ENCODE results near the gene KCNT1.

The KCNT1 gene

GRCh38 chr9:135662758-135663450, 39.1 kb upstream of the KCNT1 start, which contains the start of gene LCN9:
Gene LCN9, plus strand, starts transcription at chr9:135663309. Its CDS starts 13 bp downstream, at chr9:135663322.
- DNase-seq (ENCODE audit: low read depth) = no peak
- TF ChIP-seq CTCF (IDR thresholded peaks at IDR 0.05; ENCODE audit: low read depth, low read length, missing control alignments) = no peak
- in situ Hi-C loops (cut with HindIII; ENCODE audit: low sequenced_read_pairs) = no loop called here
- H3K4me3 ChIP-seq (ENCODE audit: low read depth, low read length) = no peak within 1 kb of the TSS

DNA sequence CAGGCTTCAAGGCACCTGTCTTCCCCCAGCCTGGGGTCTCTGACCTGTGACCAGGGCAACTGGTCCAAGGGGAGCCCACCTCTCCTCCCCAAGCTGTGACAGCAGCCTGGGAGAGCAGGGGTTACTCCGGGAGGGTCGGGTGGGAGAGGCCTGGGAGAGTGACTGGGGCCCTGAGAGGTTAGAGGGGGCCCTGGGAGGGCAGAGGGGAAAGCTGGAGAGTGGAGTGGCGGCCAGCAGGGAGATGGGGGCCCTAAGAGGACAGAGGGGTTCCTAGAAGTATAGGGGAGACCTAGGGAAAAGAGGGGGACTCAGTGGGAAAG, 38.6 kb upstream of the KCNT1 start:
- in situ Hi-C loops (cut with HindIII; ENCODE audit: low sequenced_read_pairs) = no loop called here
- no peak for TF ChIP-seq CTCF (IDR thresholded peaks at IDR 0.05; ENCODE audit: low read depth, low read length, missing control alignments)
- DNase-seq (ENCODE audit: low read depth) = no peak
- no peak overlapping the region for H3K4me3 ChIP-seq (ENCODE audit: low read depth, low read length)

GRCh38 chr9:135663857-135664256, 38.1 kb upstream of the KCNT1 start:
- TF ChIP-seq CTCF (IDR thresholded peaks at IDR 0.05; ENCODE audit: low read depth, low read length, missing control alignments) = no peak
- in situ Hi-C loops (cut with HindIII; ENCODE audit: low sequenced_read_pairs) = no loop called here
- no peak for DNase-seq (ENCODE audit: low read depth)
- H3K4me3 ChIP-seq (ENCODE audit: low read depth, low read length) = no peak overlapping the region

DNA sequence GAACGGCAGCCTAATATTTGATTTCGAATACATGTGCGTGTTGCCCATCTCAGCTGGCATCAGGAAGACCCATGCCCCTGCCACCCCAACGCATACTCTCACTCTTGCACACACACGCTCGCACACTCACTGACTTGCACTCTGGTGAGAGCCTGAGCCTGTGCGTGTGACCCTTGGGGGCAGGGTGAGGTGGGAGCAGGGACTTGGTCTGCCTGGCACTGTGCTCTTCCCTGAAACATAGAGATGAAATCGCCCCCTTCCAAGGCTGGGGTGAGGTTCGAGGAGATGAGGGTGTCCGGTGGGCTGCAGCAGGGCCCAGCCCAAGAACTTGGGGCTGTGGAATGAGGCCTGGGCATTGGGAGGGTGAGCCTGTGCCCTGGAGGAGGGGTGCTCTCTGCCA, 37.7 kb upstream of the KCNT1 start:
- in situ Hi-C loops (cut with HindIII; ENCODE audit: low sequenced_read_pairs) = no loop called here
- no peak for DNase-seq (ENCODE audit: low read depth)
- no peak for TF ChIP-seq CTCF (IDR thresholded peaks at IDR 0.05; ENCODE audit: low read depth, low read length, missing control alignments)
- H3K4me3 ChIP-seq (ENCODE audit: low read depth, low read length) = no peak overlapping the region

DNA sequence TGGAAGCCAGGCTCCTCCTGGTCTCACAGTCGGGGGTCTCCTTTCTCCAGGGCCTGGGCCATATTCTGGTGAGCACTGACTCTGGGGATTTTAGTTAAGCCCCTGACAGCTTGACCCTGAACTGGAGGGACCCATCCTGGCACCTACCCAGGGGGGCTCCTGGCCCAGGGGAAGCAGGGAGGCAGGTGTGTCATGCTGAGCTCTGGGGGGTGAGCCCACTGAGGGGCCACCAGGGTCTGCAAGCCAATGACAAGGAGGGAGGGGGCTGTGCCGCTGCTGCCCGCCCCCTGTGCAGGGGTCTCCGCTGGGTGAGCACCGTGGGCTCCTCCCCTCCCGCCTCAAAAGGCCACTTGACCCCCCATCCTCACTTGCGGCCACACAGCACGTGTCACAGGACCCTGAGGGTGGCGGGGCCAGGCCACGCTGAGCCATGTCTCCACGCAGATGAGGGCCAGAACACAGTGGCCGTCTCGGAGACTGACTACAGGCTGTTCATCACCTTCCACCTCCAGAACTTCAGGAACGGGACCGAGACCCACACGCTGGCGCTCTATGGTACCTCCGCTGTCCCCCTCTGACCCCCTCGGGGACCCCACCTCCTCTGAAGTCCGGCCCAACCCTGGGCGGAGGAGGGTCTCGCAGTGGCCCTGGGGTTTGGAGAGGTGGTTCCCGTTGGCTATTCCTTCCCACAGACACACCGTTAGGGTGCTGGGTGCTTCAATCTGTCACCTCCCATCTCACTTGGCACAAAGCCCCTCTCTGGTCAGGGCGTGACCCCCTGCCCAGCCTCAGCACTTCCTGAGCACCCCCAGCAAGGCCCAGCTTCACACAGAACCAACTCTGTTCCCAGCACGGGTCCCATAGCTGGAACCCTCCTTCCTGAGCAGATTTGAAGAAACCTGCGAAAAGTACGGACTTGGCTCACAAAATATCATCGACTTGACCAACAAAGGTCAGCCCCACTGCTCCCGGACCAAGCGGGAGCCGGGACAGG, 36.9 kb upstream of the KCNT1 start:
- in situ Hi-C loops (cut with HindIII; ENCODE audit: low sequenced_read_pairs) = no loop called here
- TF ChIP-seq CTCF (IDR thresholded peaks at IDR 0.05; ENCODE audit: low read depth, low read length, missing control alignments) = no peak
- no peak for DNase-seq (ENCODE audit: low read depth)
- H3K4me3 ChIP-seq (ENCODE audit: low read depth, low read length) = no peak overlapping the region

GRCh38 chr9:135665795-135666189, 36.2 kb upstream of the KCNT1 start:
- H3K4me3 ChIP-seq (ENCODE audit: low read depth, low read length) = no peak overlapping the region
- in situ Hi-C loops (cut with HindIII; ENCODE audit: low sequenced_read_pairs) = no loop called here
- no peak for DNase-seq (ENCODE audit: low read depth)
- TF ChIP-seq CTCF (IDR thresholded peaks at IDR 0.05; ENCODE audit: low read depth, low read length, missing control alignments) = no peak

Measured in astrocyte of the cerebellum (primary cell).